CD4-positive, alpha-beta memory T cell (primary cell): Measurements from ENCODE around the gene NHEJ1. TPM values are rescaled to one million over a fixed set of nuclear protein-coding genes. Genes with fewer than 3 reads are reported as not detected.

Source experiments
- CTCF ChIA-PET: fragments of 350-600 bp; sonication (Branson Sonifier 250); formaldehyde crosslinking; loops from one replicate; lab custom pipeline; 2021; ENCODE audit warnings: inconsistent platforms; ENCODE audit not compliant: partially characterized antibody; lab: Charles Lee
- POLR2A ChIA-PET: fragments of 350-600 bp; sonication (Branson Sonifier 250); formaldehyde crosslinking; loops from one replicate; lab custom pipeline; 2021; ENCODE audit not compliant: partially characterized antibody; lab: Charles Lee
- DNase-seq, 5 donors: peaks; one replicate each; pipeline versions ENCODE4 v3.0.0 to v3.0.0-alpha.2; 2020 to 2022; ENCODE audit warnings: mixed read lengths in 1 of 5
- H3K27ac ChIP-seq: one replicate; pipeline ENCODE4 v1.7.0; 2013; ENCODE audit warnings: low read depth, low read length
- H3K27me3 ChIP-seq: 2 replicates; pipeline ENCODE4 v1.7.0; 2013; ENCODE audit warnings: mild to moderate bottlenecking, low read length, moderate library complexity; ENCODE audit not compliant: insufficient read depth
- H3K36me3 ChIP-seq: 2 replicates; pipeline ENCODE4 v1.7.0; 2013; ENCODE audit warnings: mild to moderate bottlenecking, low read length, moderate library complexity; ENCODE audit not compliant: insufficient read depth
- H3K4me1 ChIP-seq: 2 replicates; pipeline ENCODE4 v1.7.0; 2013; ENCODE audit warnings: mild to moderate bottlenecking, low read length, moderate library complexity; ENCODE audit not compliant: insufficient read depth
- H3K4me3 ChIP-seq, 2 donors: one replicate each; pipeline ENCODE4 v1.7.0; 2013; ENCODE audit warnings: low read length in 2 of 2, mild to moderate bottlenecking in 1 of 2
- H3K9me3 ChIP-seq, 2 donors: one replicate each; pipeline ENCODE4 v1.7.0; 2013; ENCODE audit warnings: low read length in 2 of 2, control low read depth in 1 of 2; ENCODE audit not compliant: control insufficient read depth in 1 of 2
- H3K27ac Mint-ChIP-seq, 7 donors: one replicate each; pipeline ENCODE4 v1.8.0; 2020 to 2021; ENCODE audit warnings: mixed read lengths in 7 of 7, mild to moderate bottlenecking in 6 of 7, inconsistent platforms in 3 of 7, moderate library complexity in 3 of 7
- H3K27me3 Mint-ChIP-seq, 2 donors: one replicate each; pipeline ENCODE4 v1.8.0; 2020 to 2021; ENCODE audit warnings: mixed read lengths in 2 of 2
- H3K36me3 Mint-ChIP-seq, 2 donors: one replicate each; pipeline ENCODE4 v1.8.0; 2020 to 2021; ENCODE audit warnings: mixed read lengths in 2 of 2, inconsistent platforms in 1 of 2, mild to moderate bottlenecking in 1 of 2
- H3K4me1 Mint-ChIP-seq, 4 donors: one replicate each; pipeline ENCODE4 v1.8.0; 2020 to 2021; ENCODE audit warnings: mixed read lengths in 4 of 4, mild to moderate bottlenecking in 1 of 4
- H3K4me3 Mint-ChIP-seq, 8 donors: one replicate each; pipeline ENCODE4 v1.8.0; 2020 to 2021; ENCODE audit warnings: mixed read lengths in 8 of 8, mild to moderate bottlenecking in 7 of 8, moderate library complexity in 6 of 8, inconsistent platforms in 3 of 8
- H3K9me3 Mint-ChIP-seq, 8 donors: one replicate each; pipeline ENCODE4 v1.8.0; 2020 to 2021; ENCODE audit warnings: mixed read lengths in 8 of 8, mild to moderate bottlenecking in 5 of 8, inconsistent platforms in 3 of 8, moderate library complexity in 1 of 8
- intact Hi-C: fragments of 100-400 bp; cut with micrococcal nuclease; formaldehyde crosslinking; loops from one replicate; pipeline ENCODE4 v1.15.1; 2023
- polyA plus RNA-seq, 2 donors: library from polyadenylated mRNA; unstranded; fragments of 300-500 nt; fragmentation: Illumina TruSeq; gene quantifications; one replicate each; pipeline ENCODE4 v1.2.3, GENCODE V29; 2021
- total RNA-seq, 2 experiments: library from RNA; stranded (reverse); gene quantifications; one replicate each; pipeline ENCODE4 v1.2.3, GENCODE V29; 2021

The NHEJ1 gene
- total and polyA plus RNA-seq, 4 experiments from 2014 or later = 14.1 to 27.5 (median 20.5) TPM

GRCh38 chr2:219140722-219141121 is 19.9 kb downstream of the NHEJ1 start:
- peaks cover 0 to 3% (median 1%) of the 10 kb centered on the region in 4 donors for H3K4me1 Mint-ChIP-seq
- POLR2A ChIA-PET = no interaction called here
- Histone ChIP-seq H3K9me3 (no peaks in the 10 kb centered on the region), H3K4me1 (no peaks in the 10 kb centered on the region), H3K27ac (no peak overlapping the region), H3K27me3 (no peaks in the 10 kb centered on the region), H3K36me3 (no peaks in the 10 kb centered on the region), H3K4me3 (no peak overlapping the region)
- H3K36me3 Mint-ChIP-seq = peaks cover 56 to 65% of the 10 kb centered on the region in 2 donors
- CTCF ChIA-PET = no interaction called here
- intact Hi-C loops = no loop called here
- H3K27me3 Mint-ChIP-seq = no peaks in the 10 kb centered on the region
- no peak for DNase-seq
- peaks cover 0 to 2% (median 0%) of the 10 kb centered on the region in 8 donors for H3K9me3 Mint-ChIP-seq
- peak overlapping the region in 1 of 7 donors; percentile 54 for H3K27ac Mint-ChIP-seq
- H3K4me3 Mint-ChIP-seq = no peak overlapping the region

- intact Hi-C loops = no loop called here
- H3K4me3 Mint-ChIP-seq = no peak overlapping the region
- ChIA-PET CTCF (interaction anchor here (1.0 to 1.9 kb wide), 5 partner anchors 9 to 76 kb away, joined by 3 to 5 read pairs (median 3); no protein-coding TSS in a partner anchor), POLR2A (no interaction called here)
- Histone ChIP-seq H3K4me3 (no peak overlapping the region), H3K9me3 (no peaks in the 10 kb centered on the region), H3K27ac (no peak overlapping the region), H3K36me3 (no peaks in the 10 kb centered on the region), H3K4me1 (no peaks in the 10 kb centered on the region), H3K27me3 (no peaks in the 10 kb centered on the region)
- H3K36me3 Mint-ChIP-seq = peaks cover 17 to 20% of the 10 kb centered on the region in 2 donors
- no peaks in the 10 kb centered on the region for H3K9me3 Mint-ChIP-seq
- peak overlapping the region in 1 of 7 donors; percentile 27 for H3K27ac Mint-ChIP-seq
- peaks cover 0 to 6% (median 3%) of the 10 kb centered on the region in 4 donors for H3K4me1 Mint-ChIP-seq
- DNase-seq = no peak
- H3K27me3 Mint-ChIP-seq = no peaks in the 10 kb centered on the region
These were observed 26.6 kb downstream of the NHEJ1 start for GRCh38 chr2:219133976-219134375.

GRCh38 chr2:219131744-219132143 is 28.9 kb downstream of the NHEJ1 start:
- H3K36me3 Mint-ChIP-seq = peaks cover 15 to 16% of the 10 kb centered on the region in 2 donors
- intact Hi-C loops = no loop called here
- DNase-seq = no peak
- no peak overlapping the region for H3K4me3 Mint-ChIP-seq
- H3K27ac ChIP-seq = no peak overlapping the region
- peaks cover 0 to 10% (median 4%) of the 10 kb centered on the region in 4 donors for H3K4me1 Mint-ChIP-seq
- H3K27ac Mint-ChIP-seq = no peak overlapping the region
- H3K4me1 ChIP-seq = no peaks in the 10 kb centered on the region
- POLR2A ChIA-PET = no interaction called here
- no peaks in the 10 kb centered on the region for H3K27me3 ChIP-seq
- H3K9me3 ChIP-seq = no peaks in the 10 kb centered on the region
- no peak overlapping the region for H3K4me3 ChIP-seq
- no peaks in the 10 kb centered on the region for H3K27me3 Mint-ChIP-seq
- CTCF ChIA-PET = interaction anchor here (0.9 to 1.8 kb wide), 4 partner anchors 10 to 74 kb away, joined by 3 to 6 read pairs (median 4); no protein-coding TSS in a partner anchor
- no peaks in the 10 kb centered on the region for H3K36me3 ChIP-seq
- no peaks in the 10 kb centered on the region for H3K9me3 Mint-ChIP-seq

- no peaks in the 10 kb centered on the region for H3K36me3 ChIP-seq
- no peaks in the 10 kb centered on the region for H3K9me3 ChIP-seq
- Mint-ChIP-seq H3K4me3 (no peak overlapping the region), H3K4me1 (peaks cover 0 to 10% (median 5%) of the 10 kb centered on the region in 4 donors), H3K9me3 (no peaks in the 10 kb centered on the region), H3K27ac (no peak overlapping the region), H3K36me3 (peaks cover 16% of the 10 kb centered on the region in 2 donors), H3K27me3 (no peaks in the 10 kb centered on the region)
- CTCF ChIA-PET = interaction anchor here (1.8 kb wide), 1 partner anchor 11 kb away, joined by 6 read pairs; no protein-coding TSS in a partner anchor
- no peaks in the 10 kb centered on the region for H3K4me1 ChIP-seq
- H3K27ac ChIP-seq = no peak overlapping the region
- POLR2A ChIA-PET = no interaction called here
- H3K4me3 ChIP-seq = no peak overlapping the region
- no peaks in the 10 kb centered on the region for H3K27me3 ChIP-seq
- DNase-seq = no peak
- intact Hi-C loops = no loop called here
These were observed 29.3 kb downstream of the NHEJ1 start for GRCh38 chr2:219131327-219131726.

GRCh38 chr2:219129589-219129988 is 31.0 kb downstream of the NHEJ1 start:
- Histone ChIP-seq H3K4me1 (peaks cover 12% of the 10 kb centered on the region), H3K27ac (no peak overlapping the region), H3K36me3 (no peaks in the 10 kb centered on the region), H3K27me3 (no peaks in the 10 kb centered on the region), H3K9me3 (no peaks in the 10 kb centered on the region), H3K4me3 (no peak overlapping the region)
- no peak for DNase-seq
- peaks cover 18 to 20% of the 10 kb centered on the region in 2 donors for H3K36me3 Mint-ChIP-seq
- intact Hi-C loops = no loop called here
- H3K27ac Mint-ChIP-seq = no peak overlapping the region
- no peak overlapping the region for H3K4me3 Mint-ChIP-seq
- CTCF ChIA-PET = interaction anchor here (1.3 kb wide), 1 partner anchor 10 kb away, joined by 4 read pairs; no protein-coding TSS in a partner anchor
- POLR2A ChIA-PET = no interaction called here
- peaks cover 10 to 23% (median 14%) of the 10 kb centered on the region in 4 donors for H3K4me1 Mint-ChIP-seq
- H3K27me3 Mint-ChIP-seq = no peaks in the 10 kb centered on the region
- no peaks in the 10 kb centered on the region for H3K9me3 Mint-ChIP-seq

- intact Hi-C loops = no loop called here
- POLR2A ChIA-PET = no interaction called here
- peaks cover 14 to 31% (median 17%) of the 10 kb centered on the region in 4 donors for H3K4me1 Mint-ChIP-seq
- Histone ChIP-seq H3K27ac (no peak overlapping the region), H3K4me3 (no peak overlapping the region), H3K4me1 (peaks cover 18% of the 10 kb centered on the region), H3K27me3 (no peaks in the 10 kb centered on the region), H3K36me3 (no peaks in the 10 kb centered on the region), H3K9me3 (no peaks in the 10 kb centered on the region)
- H3K9me3 Mint-ChIP-seq = no peaks in the 10 kb centered on the region
- CTCF ChIA-PET = interaction anchor here (1.1 to 1.6 kb wide), 4 partner anchors 8 to 167 kb away, joined by 3 to 4 read pairs (median 4); no protein-coding TSS in a partner anchor
- H3K4me3 Mint-ChIP-seq = no peak overlapping the region
- H3K36me3 Mint-ChIP-seq = peaks cover 19 to 23% of the 10 kb centered on the region in 2 donors
- no peak for DNase-seq
- no peaks in the 10 kb centered on the region for H3K27me3 Mint-ChIP-seq
- no peak overlapping the region for H3K27ac Mint-ChIP-seq
These were observed 32.2 kb downstream of the NHEJ1 start for GRCh38 chr2:219128396-219128795.

GRCh38 chr2:219127037-219127635 is 33.5 kb downstream of the NHEJ1 start:
- no peak overlapping the region for H3K4me3 ChIP-seq
- H3K36me3 ChIP-seq = no peaks in the 10 kb centered on the region
- Mint-ChIP-seq H3K4me1 (peaks cover 18 to 31% (median 20%) of the 10 kb centered on the region in 4 donors), H3K36me3 (peaks cover 15 to 18% of the 10 kb centered on the region in 2 donors), H3K27ac (peak overlapping the region in 1 of 7 donors; percentile 2), H3K4me3 (no peak overlapping the region), H3K9me3 (no peaks in the 10 kb centered on the region), H3K27me3 (no peaks in the 10 kb centered on the region)
- H3K27ac ChIP-seq = no peak overlapping the region
- DNase-seq = no peak
- POLR2A ChIA-PET = no interaction called here
- no peaks in the 10 kb centered on the region for H3K9me3 ChIP-seq
- CTCF ChIA-PET = interaction anchor here (1.1 kb wide), 2 partner anchors 69 to 168 kb away, joined by 3 read pairs; no protein-coding TSS in a partner anchor
- intact Hi-C loops = no loop called here
- no peaks in the 10 kb centered on the region for H3K27me3 ChIP-seq
- peaks cover 18% of the 10 kb centered on the region for H3K4me1 ChIP-seq
